SHP77 treated with DMSO at 0.1 percent for 48 hours (cell line): ENCODE measurements around the gene RSAD1.

Experiments used
- DNase-seq: peaks from one replicate; lab custom pipeline; 2025; lab: John Stamatoyannopoulos, UW

The RSAD1 gene

DNA sequence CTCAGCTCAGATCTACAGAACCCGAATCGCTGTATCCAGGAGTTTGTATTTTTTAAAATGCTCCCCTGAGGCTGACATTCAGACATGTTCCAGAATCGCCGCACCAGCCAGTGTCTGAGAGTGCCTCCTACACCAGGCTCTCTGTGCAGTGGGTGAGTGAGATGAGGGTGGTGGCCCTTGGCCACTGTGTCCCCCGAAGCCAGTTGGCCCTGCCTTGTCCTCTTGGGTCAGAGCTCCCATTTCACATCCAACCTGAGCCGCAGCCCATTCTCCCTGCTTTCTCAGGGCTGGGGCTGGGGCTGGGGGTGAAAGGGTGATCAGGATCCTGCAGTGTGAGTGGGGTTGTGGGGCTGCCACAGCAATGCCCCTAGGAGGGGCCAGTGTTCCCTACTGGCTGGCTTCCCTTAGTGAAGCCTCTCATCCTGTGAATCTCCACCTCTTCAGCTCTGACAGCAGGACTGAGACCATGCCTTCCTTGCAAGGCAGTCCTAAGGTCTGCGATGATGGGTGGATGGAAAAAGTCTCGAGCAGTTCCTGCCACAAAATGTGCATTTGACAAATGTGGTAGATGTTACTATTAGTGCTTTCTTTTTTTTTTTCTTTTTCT, 16.7 kb downstream of the RSAD1 start:
- no peak for DNase-seq

- DNase-seq: no peak
Observed at GRCh38 chr17:50495918-50496317, 17.3 kb downstream of the RSAD1 start.

DNA sequence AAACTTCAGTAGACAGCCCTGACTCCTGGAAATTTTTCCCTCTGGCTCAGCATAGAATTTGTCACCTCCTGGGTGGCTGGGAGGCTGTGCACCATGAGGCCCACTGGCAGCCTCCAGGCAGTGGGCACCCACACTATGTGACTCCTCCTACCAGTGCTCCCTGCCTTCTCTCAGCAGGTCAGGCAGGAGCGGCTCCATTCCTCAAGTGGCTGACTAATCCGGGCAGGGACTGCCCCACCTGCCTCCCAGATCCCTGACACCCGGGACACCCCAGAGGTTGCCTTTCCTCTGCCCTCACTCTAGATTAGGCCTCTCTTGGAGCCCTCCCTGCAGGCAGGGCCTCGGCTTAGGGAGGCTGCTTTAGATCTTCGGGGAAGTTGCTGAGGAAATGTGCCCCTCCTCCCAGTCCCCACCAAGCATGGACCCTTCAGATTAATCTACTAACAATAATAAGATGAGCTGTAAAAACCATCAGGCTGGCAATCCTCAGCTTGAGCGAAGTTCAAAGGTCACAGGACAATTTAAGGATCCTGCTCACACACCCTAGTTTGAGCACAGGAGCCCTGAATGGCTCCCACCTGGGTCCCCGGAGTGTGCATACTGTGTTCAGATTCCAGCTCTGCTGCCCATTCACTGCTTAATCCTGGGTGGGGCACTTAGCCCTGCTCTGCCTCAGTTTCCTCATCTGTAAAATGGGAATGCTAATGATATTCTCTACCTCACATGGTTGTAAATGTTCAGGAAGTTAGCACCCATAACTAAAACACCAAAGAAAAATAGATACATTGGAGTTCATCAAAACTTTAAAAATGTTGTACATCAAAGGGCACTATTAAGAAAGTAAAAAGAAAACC, 19.6 kb downstream of the RSAD1 start:
- no peak for DNase-seq

GRCh38 chr17:50499270-50499669, 20.6 kb downstream of the RSAD1 start:
- no peak for DNase-seq

GRCh38 chr17:50499721-50500120, 21.1 kb downstream of the RSAD1 start:
- no peak for DNase-seq

GRCh38 chr17:50501054-50501453, 22.4 kb downstream of the RSAD1 start:
- DNase-seq: no peak

- DNase-seq: no peak
Observed at GRCh38 chr17:50502301-50502990, 23.8 kb downstream of the RSAD1 start.

DNA sequence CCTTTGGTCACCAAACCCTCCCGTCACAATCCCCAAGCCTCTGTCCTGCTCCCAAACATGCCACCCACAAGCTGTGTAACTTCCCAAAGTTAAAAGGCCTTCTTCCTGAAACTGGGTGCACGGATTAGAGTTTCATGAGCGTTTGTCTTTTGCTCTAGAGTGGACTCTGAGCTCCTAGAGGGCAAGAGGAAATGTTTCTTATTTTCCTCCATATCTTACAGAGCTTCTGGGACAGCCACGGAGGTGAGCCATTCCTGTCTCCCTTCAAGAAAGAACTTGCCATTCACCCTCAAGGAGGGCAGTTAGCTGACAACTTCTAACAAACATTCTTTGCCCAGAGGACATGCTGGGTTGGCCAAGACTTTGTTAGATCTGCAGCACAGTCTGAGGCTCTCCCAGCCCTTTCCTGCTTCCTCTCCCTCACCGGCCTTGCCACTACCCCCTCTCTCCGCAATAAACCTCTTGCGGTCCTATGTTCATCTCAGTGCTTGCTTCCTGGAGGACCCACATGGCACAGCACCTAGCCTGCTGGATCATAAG, 27.0 kb downstream of the RSAD1 start:
- no peak for DNase-seq

- no peak for DNase-seq
Observed at GRCh38 chr17:50506298-50506697, 27.6 kb downstream of the RSAD1 start.

- peak; percentile 50 for DNase-seq
Observed at GRCh38 chr17:50507871-50508572, 29.4 kb downstream of the RSAD1 start, which contains the start of gene MYCBPAP. Gene MYCBPAP, plus strand, starts transcription at chr17:50508439. Its CDS starts 236 bp downstream, at chr17:50508675.

DNA sequence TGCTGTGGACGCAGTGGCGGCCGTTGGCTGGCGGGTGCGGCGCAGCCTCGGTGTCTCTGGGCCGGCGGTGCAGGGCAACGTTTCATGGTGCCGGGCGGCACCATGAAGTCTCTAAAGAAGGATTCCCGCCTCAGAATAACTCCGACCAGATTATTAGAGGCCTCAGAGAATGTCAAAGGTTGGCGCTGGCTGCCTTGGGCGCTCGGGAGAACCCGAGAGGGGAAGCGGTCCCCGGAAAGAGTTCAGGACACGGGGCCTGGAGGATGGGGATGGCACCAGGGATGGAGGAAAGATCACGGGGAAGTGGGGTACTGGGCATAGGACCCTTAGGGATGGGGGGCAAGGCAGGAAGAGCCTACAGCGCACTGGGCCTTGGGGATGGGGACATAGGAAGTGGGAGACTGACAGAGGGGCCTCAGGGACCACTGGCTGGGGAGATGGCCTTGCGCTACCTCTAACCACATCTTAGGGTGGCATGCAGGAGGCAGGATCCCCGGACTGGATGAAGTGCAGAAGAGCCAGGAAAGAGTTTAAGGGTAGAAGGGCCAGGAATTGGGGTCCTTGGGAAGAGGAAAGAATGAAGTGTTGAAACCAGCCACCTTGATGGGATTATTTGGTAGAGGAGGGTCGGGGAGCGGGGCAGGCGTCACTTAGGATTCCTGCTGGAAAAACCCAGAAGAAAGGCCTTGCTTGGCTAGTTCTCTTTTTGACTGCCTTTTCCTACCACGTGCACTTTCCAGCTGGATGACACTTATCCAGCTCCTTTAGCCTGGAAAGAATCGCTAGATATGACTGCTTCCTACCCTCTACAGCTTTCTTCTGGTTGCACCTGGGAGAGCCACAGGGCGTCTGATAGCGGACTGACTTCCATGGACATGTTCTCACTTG, 30.2 kb downstream of the RSAD1 start:
- no peak for DNase-seq

DNA sequence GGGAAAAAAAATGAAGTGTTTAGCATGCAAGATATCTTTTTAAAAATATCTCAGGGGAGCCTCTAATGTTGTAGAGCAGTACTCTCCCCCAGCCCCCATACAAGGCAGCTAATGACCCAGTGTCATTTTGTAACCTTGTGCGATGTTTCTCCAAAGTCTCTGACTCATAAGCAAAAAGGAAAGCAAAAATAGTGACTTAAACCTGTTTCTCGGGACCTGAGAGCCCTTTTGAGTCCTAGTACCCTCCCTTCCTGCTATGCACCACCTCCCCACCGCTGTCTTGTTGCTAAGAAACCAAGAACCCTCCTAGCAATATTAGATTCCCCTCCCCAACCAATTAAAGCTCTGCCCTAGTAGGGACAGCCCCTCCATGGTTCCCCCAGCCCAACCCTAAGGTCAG, 32.4 kb downstream of the RSAD1 start:
- DNase-seq: no peak

GRCh38 chr17:50513495-50513894, 34.8 kb downstream of the RSAD1 start:
- DNase-seq: no peak

GRCh38 chr17:50514388-50514787, 35.7 kb downstream of the RSAD1 start:
- no peak for DNase-seq

DNA sequence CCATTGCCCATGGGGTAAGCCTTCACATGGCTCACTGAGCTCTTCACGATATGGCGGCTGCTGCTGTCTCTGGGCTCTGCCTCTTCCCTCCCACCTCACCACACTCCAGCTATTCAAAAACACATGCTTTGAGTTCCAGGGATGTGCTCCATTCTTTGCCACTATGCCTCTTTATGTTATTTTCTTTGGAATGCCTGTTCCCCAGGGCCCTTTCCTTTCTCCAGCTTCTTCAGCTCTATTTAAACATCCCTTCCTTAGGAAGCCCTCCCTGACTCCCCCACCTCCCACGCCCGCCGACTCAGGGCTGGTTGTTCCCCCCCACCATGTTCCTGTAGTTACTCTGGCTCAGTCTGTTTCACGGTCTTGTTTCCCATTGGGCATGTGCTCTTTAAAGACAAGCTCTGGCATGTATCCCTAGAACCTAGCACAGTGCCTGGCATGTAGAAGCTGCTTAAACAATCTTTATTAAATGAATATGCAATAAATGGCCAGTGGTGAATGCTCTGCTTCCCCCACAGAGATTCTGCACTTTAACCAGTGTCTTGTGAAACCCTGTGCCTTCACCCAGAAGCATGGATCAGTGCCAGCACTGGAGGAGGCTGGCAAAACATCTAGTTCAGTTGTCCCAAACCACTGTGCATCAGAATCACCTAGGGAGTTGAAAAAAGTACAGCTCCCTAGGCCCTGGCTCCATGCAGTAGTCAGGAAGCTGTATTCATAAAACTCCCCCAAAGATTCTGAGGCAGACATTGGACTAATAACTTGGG, 36.5 kb downstream of the RSAD1 start:
- DNase-seq: no peak

- DNase-seq: no peak
Observed at GRCh38 chr17:50517011-50517410, 38.4 kb downstream of the RSAD1 start.

DNA sequence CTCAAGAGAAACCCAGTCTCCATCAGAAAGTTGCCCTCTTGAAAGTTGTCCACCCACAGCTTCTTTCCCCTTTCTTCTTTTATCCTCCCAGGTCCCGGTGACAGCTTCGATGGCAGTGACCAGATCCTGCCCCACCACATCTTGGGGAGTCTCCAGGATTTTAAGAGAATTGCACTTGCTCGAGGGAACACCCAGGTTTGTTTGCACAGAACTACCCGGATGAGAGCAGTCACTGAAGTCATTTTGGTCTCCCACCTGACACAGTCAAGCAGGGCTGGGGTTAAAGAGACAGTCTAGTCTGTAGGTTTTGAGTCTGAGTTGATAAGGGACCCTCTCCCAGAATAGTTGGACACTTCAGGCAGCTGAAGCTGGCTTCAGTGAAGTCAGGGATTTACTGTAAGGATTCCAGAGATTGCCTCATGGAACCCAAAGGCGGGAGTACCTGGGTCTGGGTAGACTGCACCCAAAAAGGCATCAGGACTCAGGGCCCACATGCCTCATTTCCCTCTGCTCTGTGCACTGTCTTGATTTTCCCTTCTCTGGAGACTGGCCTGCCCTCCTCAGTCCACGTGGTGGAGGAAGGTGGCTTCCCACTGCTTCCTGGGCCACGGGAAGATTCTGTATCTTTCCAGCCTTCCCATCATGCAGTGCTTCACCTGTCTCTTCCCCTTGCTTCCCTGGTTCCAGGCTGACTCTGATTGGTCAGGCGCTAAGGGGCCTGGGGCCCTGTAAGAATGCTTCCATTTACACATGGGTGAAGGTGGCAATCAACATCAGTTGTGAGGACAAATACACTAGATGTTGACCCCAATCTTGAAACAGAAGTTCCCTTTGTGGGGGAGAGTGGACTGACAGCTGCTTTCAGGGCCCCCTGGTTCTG, 39.1 kb downstream of the RSAD1 start:
- no peak for DNase-seq

DNA sequence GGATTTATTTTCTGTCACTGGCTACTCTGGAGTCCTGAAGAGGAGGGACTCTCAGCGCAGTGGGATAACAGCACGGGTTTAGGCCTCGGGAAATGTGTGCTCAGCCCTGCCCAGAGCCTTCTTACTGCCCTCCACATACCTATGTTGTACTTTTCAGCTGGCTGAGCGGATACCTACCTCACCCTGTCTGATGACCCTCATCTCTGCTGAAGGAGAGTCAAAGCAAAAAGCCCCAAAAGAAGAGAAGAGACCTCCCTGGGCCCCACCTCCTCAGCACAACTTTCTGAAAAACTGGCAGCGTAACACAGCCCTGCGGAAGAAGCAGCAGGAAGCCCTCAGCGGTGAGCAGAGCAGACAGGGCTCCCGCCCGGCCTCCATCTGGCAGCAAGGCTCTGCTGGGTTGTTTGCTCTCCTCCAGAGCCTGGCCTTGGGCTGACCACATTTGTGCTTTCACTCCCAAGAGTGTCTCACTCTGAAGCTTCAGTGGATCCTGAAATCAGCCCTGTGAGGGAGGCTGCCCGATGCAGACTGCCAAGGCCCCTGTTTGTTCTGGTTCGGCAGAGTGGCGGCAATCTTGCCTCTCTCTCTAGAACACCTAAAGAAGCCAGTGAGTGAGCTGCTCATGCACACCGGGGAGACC, 39.8 kb downstream of the RSAD1 start:
- DNase-seq: no peak
